GM12875 (cell line): ENCODE data around the gene OSBPL9.

Source experiments
- H3K4me3 ChIP-seq: one replicate; pipeline ENCODE4 v1.5.1; 2011; ENCODE audit warnings: low read depth, low read length, control low read depth
- CTCF ChIP-seq: IDR thresholded peaks from 2 replicates; pipeline ENCODE4 v1.5.1; 2011; ENCODE audit warnings: low read depth, mild to moderate bottlenecking, control low read depth, inconsistent platforms, low read length, moderate library complexity, borderline replicate concordance; ENCODE audit not compliant: insufficient read depth

The OSBPL9 gene

GRCh38 chr1:51621841-51622454, 5.1 kb downstream of the OSBPL9 start:
- no peak overlapping the region for H3K4me3 ChIP-seq

GRCh38 chr1:51622455-51622913, 5.6 kb downstream of the OSBPL9 start:
- no peak for TF ChIP-seq CTCF
- no peak overlapping the region for H3K4me3 ChIP-seq

More at GRCh38 chr1:51621841-51622454, 5.1 kb downstream of the OSBPL9 start:
- no peak for TF ChIP-seq CTCF

GRCh38 chr1:51623025-51623424, 6.1 kb downstream of the OSBPL9 start:
- no peak overlapping the region for H3K4me3 ChIP-seq
- no peak for TF ChIP-seq CTCF

GRCh38 chr1:51623450-51623849, 6.6 kb downstream of the OSBPL9 start:
- TF ChIP-seq CTCF: no peak

GRCh38 chr1:51624855-51625254, 8.0 kb downstream of the OSBPL9 start:
- no peak for TF ChIP-seq CTCF
- H3K4me3 ChIP-seq: no peak overlapping the region

More at GRCh38 chr1:51623450-51623849, 6.6 kb downstream of the OSBPL9 start:
- no peak overlapping the region for H3K4me3 ChIP-seq

- H3K4me3 ChIP-seq: no peak overlapping the region
- TF ChIP-seq CTCF: peak; percentile 27; the same call in 1 of the 2 replicates
Measured at GRCh38 chr1:51627672-51628071, 10.8 kb downstream of the OSBPL9 start.
